CD4-positive, alpha-beta T cell treated with Interleukin-21 for 1 hour (primary cell): ENCODE results near the gene KCND2.
"Not testable (repeated sequence)": the region's sequence is repeated elsewhere in the genome, so short reads cannot be mapped to it uniquely, and the experiment has no call there.

ENCODE experiments used
- DNase-seq: peaks from one replicate; pipeline ENCODE4 v3.0.0-alpha.2; 2020

The KCND2 gene

GRCh38 chr7:120502825-120503224 is 229.8 kb downstream of the KCND2 start:
- DNase-seq, result no peak

- no peak for DNase-seq
These were observed 231.4 kb downstream of the KCND2 start for GRCh38 chr7:120504386-120504785.

- DNase-seq, result no peak
These were observed 232.8 kb downstream of the KCND2 start for GRCh38 chr7:120505770-120506169.

GRCh38 chr7:120512701-120513100 is 239.7 kb downstream of the KCND2 start:
- DNase-seq, result no peak

GRCh38 chr7:120519224-120519623 is 246.2 kb downstream of the KCND2 start:
- no peak for DNase-seq

GRCh38 chr7:120521761-120522737 is 249.1 kb downstream of the KCND2 start:
- no peak for DNase-seq

GRCh38 chr7:120523985-120524384 is 251.0 kb downstream of the KCND2 start:
- no peak for DNase-seq

GRCh38 chr7:120526902-120527509 is 254.0 kb downstream of the KCND2 start:
- no peak for DNase-seq

GRCh38 chr7:120529736-120530135 is 256.8 kb downstream of the KCND2 start:
- no peak for DNase-seq

GRCh38 chr7:120538335-120538734 is 265.4 kb downstream of the KCND2 start:
- no peak for DNase-seq

GRCh38 chr7:120539321-120539720 is 266.3 kb downstream of the KCND2 start:
- no peak for DNase-seq

- DNase-seq, result no peak
These were observed 274.6 kb downstream of the KCND2 start for GRCh38 chr7:120547605-120548004.

GRCh38 chr7:120550494-120551048 is 277.6 kb downstream of the KCND2 start:
- DNase-seq, result no peak

GRCh38 chr7:120553491-120553890 is 280.5 kb downstream of the KCND2 start:
- DNase-seq, result no peak

GRCh38 chr7:120554960-120555571 is 282.1 kb downstream of the KCND2 start:
- no peak for DNase-seq

- no peak for DNase-seq
These were observed 291.2 kb downstream of the KCND2 start for GRCh38 chr7:120564145-120564544.

GRCh38 chr7:120567204-120567603 is 294.2 kb downstream of the KCND2 start:
- no peak for DNase-seq

GRCh38 chr7:120578657-120579056 is 305.7 kb downstream of the KCND2 start:
- DNase-seq, result not testable (repeated sequence)

GRCh38 chr7:120582916-120583315 is 309.9 kb downstream of the KCND2 start:
- no peak for DNase-seq

GRCh38 chr7:120583899-120584586 is 311.1 kb downstream of the KCND2 start:
- DNase-seq, result no peak

- no peak for DNase-seq
These were observed 313.6 kb downstream of the KCND2 start for GRCh38 chr7:120586571-120586970.

- no peak for DNase-seq
These were observed 314.3 kb downstream of the KCND2 start for GRCh38 chr7:120587243-120587642.

- DNase-seq, result no peak
These were observed 315.4 kb downstream of the KCND2 start for GRCh38 chr7:120588416-120588815.
